Erythroblast (primary cell): Measurements from ENCODE around the gene VSTM2A.

ENCODE experiments used
- DNase-seq, 2 experiments: peaks; one replicate each; lab custom pipeline; 2025; lab: John Stamatoyannopoulos, UW
- GATA1 ChIP-seq: IDR thresholded peaks from 2 replicates; pipeline ENCODE4 v1.6.1; 2011; ENCODE audit warnings: low read depth, mild to moderate bottlenecking, control low read depth, low read length, moderate library complexity
- POLR2A ChIP-seq: IDR thresholded peaks from 2 replicates; pipeline ENCODE4 v1.6.1; 2011; ENCODE audit warnings: mild to moderate bottlenecking, low read length

VSTM2A gene

GRCh38 chr7:54560198-54560597, 18.0 kb downstream of the VSTM2A start:
- DNase-seq, result no peak
- no peak for TF ChIP-seq GATA1
- no peak for TF ChIP-seq POLR2A

- no peak for TF ChIP-seq POLR2A
- TF ChIP-seq GATA1, result no peak
Measured at GRCh38 chr7:54560723-54561122, 18.5 kb downstream of the VSTM2A start.

DNA sequence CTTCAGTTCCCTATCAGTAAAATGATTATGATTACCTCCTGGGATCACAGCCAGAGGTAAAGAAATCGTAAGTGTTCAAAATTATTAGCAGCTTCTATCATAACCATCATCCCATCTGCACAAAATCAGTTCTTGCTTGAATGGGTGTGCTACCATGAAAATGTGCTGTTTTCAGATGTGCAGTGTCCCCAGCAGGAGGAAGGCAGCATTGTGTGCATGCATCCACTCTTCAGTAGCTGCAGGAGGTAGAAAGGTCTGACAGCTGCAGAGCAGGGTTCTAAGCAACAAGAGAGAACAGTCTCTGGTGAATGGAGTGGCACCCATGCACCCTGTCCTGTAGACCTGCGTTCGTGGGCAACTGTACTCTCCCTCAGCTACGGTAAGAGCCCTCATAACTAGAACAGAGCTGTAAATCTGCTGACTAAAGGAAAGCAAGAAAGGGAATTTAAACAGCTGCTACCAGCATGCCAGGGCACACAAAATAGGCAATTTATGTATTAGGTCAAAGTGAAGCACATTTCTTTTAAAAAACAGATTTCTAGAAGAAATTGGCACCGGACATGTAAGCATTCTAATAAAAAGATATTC, 21.2 kb downstream of the VSTM2A start:
- TF ChIP-seq GATA1 (no peak), POLR2A (no peak)
- DNase-seq, result no peak

More at GRCh38 chr7:54560723-54561122, 18.5 kb downstream of the VSTM2A start:
- no peak for DNase-seq

- DNase-seq, result no peak
- no peak for TF ChIP-seq GATA1
Measured at GRCh38 chr7:54565432-54565831, 23.3 kb downstream of the VSTM2A start.

GRCh38 chr7:54581511-54581910, 39.3 kb downstream of the VSTM2A start:
- TF ChIP-seq POLR2A, result no peak
- TF ChIP-seq GATA1, result no peak
- DNase-seq, result no peak

DNA sequence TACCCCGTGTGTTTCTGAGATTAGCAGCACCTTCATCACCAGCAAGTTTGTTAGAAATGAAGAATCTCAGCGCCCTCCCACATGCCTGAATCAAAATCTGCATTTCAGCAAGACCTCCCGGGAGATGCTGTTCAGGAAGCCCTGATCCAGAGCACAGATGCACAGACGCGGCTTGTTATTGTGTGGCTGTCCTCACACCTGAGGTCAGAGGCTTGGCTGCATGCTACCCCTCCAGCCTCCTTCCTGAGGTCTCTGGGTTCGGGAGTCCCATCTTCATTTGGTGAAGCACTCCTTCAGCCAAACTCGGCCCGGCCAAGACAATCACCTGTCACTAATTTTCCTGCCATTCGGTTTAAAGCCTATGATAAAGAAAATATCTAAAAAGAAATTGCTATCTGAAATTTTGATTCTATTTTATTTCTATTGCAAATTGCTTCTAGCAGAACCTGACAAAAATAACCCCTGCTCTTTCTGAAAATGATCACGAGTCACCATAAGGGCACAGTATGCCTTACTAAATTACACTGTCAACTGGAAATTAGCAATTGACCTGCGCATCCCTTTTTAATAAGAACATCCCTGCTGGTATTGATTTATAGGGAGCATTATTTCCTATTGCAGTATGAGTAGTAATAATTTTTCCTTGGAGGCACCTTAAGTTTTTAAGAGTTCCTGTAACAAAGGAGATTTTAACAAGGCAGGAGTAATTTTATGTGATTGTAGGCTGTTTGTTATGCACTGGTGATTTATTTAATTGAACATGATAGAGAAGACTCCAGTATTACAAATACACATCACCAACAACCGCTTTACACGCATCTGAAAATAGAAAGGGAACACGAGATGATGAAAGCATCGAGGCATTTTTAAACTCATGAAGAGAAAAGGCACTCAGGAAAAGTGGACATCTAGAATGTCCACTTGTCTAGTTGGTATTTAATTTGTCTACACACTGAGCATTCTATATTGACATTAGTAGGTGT, 49.5 kb downstream of the VSTM2A start:
- no peak for DNase-seq
- TF ChIP-seq POLR2A, result no peak
- no peak for TF ChIP-seq GATA1

GRCh38 chr7:54596747-54597146, 54.6 kb downstream of the VSTM2A start:
- no peak for DNase-seq
- no peak for TF ChIP-seq GATA1
- TF ChIP-seq POLR2A, result no peak

DNA sequence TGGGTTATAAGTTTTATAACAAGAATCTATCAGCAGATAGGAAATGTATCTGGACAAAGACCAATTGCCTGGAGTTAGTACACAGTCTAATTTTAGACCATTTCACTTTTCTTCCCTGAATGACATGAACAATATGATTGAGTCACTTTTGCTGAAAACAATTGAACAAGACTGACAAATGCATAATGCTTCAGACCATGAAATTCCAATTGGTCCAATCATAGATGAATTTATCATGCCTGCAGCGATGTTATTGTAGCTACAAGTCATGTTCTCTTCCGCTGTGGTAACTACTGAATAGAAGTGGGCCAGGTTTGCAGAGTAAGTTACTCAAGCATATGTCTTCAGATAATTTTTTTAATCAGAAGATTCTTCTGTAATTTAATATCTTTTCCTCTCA, 73.4 kb downstream of the VSTM2A start:
- no peak for DNase-seq
- no peak for TF ChIP-seq GATA1
- no peak for TF ChIP-seq POLR2A
